Measurements from ENCODE around the gene ELOVL2.

DNA sequence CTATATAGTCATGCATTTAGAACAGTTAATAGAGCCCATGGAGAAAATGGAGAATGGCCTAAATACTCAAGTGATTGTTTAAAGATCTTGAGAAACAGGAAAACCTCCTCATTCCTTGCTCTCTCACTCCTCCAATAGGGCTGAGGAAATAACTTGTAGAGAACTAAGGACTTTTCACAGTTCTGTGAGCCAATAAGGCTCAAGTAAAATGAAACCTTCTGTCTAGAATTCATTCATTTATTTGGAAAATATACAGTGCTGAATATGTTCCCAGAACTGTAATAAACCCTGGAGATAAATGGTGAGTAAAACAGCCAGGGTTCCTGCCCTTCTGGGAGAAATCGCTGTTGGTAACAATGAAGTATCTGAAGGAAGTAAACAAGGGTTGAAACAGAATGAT is 35.3 kb downstream of the ELOVL2 start:
- TF ChIP-seq, protein P1, sequence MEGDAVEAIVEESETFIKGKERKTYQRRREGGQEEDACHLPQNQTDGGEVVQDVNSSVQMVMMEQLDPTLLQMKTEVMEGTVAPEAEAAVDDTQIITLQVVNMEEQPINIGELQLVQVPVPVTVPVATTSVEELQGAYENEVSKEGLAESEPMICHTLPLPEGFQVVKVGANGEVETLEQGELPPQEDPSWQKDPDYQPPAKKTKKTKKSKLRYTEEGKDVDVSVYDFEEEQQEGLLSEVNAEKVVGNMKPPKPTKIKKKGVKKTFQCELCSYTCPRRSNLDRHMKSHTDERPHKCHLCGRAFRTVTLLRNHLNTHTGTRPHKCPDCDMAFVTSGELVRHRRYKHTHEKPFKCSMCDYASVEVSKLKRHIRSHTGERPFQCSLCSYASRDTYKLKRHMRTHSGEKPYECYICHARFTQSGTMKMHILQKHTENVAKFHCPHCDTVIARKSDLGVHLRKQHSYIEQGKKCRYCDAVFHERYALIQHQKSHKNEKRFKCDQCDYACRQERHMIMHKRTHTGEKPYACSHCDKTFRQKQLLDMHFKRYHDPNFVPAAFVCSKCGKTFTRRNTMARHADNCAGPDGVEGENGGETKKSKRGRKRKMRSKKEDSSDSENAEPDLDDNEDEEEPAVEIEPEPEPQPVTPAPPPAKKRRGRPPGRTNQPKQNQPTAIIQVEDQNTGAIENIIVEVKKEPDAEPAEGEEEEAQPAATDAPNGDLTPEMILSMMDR (IDR thresholded peaks at IDR 0.05; ENCODE audit: low read depth, low read length) = no peak
- no peak for TF ChIP-seq POLR2A (IDR thresholded peaks at IDR 0.05; ENCODE audit: extremely low read depth, insufficient read length)
- TF ChIP-seq, protein P2, sequence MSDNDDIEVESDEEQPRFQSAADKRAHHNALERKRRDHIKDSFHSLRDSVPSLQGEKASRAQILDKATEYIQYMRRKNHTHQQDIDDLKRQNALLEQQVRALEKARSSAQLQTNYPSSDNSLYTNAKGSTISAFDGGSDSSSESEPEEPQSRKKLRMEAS (IDR thresholded peaks at IDR 0.05; ENCODE audit: low read depth, low read length) = no peak
